ENCODE results near the gene RBPJ. TPM values are rescaled to one million over a fixed set of nuclear protein-coding genes. Genes with fewer than 3 reads are reported as not detected.

The RBPJ gene
- polyA plus RNA-seq, 1 experiment, result 218 TPM

DNA sequence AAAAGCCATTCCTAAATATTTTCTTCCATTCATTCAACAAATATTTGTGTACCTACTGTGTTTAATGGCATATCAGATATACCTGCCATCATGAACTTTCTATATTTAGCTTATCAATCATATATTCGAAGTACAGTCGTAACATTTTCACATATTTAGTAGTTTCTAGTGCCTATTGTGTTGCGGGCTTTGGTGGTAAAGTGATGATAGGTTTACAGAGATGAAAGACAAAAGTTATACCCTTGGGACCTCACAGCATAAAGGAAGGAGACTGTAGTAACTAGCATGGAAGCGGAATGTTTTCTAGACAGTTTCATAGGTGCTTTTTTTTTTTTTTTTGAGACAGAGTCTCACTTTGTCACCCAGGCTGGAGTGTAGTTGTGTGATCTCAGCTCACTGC lies 39.5 kb downstream of the RBPJ start:
- TF ChIP-seq, protein P1, sequence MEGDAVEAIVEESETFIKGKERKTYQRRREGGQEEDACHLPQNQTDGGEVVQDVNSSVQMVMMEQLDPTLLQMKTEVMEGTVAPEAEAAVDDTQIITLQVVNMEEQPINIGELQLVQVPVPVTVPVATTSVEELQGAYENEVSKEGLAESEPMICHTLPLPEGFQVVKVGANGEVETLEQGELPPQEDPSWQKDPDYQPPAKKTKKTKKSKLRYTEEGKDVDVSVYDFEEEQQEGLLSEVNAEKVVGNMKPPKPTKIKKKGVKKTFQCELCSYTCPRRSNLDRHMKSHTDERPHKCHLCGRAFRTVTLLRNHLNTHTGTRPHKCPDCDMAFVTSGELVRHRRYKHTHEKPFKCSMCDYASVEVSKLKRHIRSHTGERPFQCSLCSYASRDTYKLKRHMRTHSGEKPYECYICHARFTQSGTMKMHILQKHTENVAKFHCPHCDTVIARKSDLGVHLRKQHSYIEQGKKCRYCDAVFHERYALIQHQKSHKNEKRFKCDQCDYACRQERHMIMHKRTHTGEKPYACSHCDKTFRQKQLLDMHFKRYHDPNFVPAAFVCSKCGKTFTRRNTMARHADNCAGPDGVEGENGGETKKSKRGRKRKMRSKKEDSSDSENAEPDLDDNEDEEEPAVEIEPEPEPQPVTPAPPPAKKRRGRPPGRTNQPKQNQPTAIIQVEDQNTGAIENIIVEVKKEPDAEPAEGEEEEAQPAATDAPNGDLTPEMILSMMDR (IDR thresholded peaks at IDR 0.05; ENCODE audit: low read depth, low read length), result no peak
- Histone ChIP-seq H3K27ac (ENCODE audit: low read depth, low read length) (no peak overlapping the region), H3K4me3 (ENCODE audit: low read depth, low read length) (no peak overlapping the region), H3K9me3 (ENCODE audit: control insufficient read depth, insufficient read depth, low read length) (no peaks in the 10 kb centered on the region), H3K27me3 (ENCODE audit: control insufficient read depth, insufficient read depth, low read length) (no peaks in the 10 kb centered on the region)
- no peak for DNase-seq (ENCODE audit: low read depth, low spot score)
- CTCF ChIA-PET, result interaction anchor here (1.5 kb wide), 1 partner anchor 29 kb away, joined by 4 read pairs; no protein-coding TSS in a partner anchor
- POLR2A ChIA-PET, result no interaction called here

DNA sequence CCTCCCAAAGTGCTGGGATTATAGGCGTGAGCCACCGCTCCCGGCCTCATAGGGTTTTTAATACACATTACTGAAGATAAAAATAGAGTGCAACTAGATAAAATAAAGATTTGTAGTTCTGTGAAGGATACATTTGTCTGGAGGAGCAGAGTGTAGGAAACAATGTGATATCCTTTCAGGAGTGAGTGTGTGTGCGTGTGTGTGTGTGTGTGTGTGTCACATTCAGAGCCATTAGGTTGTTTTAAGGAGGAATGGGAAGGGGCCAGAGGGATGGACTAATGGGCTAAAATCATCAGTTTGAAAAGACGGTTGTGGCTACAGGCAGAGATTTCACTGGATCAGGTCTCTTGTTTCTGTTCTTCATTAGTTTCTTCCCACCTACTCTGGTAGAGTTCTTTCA lies 40.0 kb downstream of the RBPJ start:
- TF ChIP-seq, protein P1 (IDR thresholded peaks at IDR 0.05; ENCODE audit: low read depth, low read length), result no peak
- no peak for DNase-seq (ENCODE audit: low read depth, low spot score)
- POLR2A ChIA-PET, result no interaction called here
- CTCF ChIA-PET, result interaction anchor here (1.5 kb wide), 1 partner anchor 30 kb away, joined by 4 read pairs; no protein-coding TSS in a partner anchor
- Histone ChIP-seq H3K4me3 (ENCODE audit: low read depth, low read length) (no peak overlapping the region), H3K27me3 (ENCODE audit: control insufficient read depth, insufficient read depth, low read length) (no peaks in the 10 kb centered on the region), H3K27ac (ENCODE audit: low read depth, low read length) (no peak overlapping the region), H3K9me3 (ENCODE audit: control insufficient read depth, insufficient read depth, low read length) (no peaks in the 10 kb centered on the region)

DNA sequence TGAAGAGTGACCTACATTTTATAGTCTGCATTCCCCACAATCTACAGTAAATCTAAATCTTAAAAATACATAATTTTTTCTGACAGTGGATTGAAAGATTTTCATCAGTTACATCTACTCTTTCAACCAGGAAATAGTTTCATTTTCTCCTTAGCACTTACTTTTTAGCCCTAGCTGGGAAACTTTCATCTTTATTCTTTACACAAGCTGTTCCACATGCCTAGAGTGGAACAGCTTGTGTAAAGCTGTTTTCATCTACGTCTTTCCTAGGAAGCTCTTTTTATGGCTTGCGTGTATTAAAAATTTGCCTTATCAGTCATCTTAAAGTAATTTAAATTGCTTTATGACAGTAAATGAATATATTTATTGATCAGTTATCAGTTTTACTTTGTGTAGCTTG lies 40.5 kb downstream of the RBPJ start:
- Histone ChIP-seq H3K9me3 (ENCODE audit: control insufficient read depth, insufficient read depth, low read length) (no peaks in the 10 kb centered on the region), H3K4me3 (ENCODE audit: low read depth, low read length) (no peak overlapping the region), H3K27me3 (ENCODE audit: control insufficient read depth, insufficient read depth, low read length) (no peaks in the 10 kb centered on the region), H3K27ac (ENCODE audit: low read depth, low read length) (no peak overlapping the region)
- TF ChIP-seq, protein P1 (IDR thresholded peaks at IDR 0.05; ENCODE audit: low read depth, low read length), result no peak
- ChIA-PET CTCF (interaction anchor here (0.8 to 1.5 kb wide), 3 partner anchors 30 to 97 kb away, joined by 3 to 4 read pairs (median 3); no protein-coding TSS in a partner anchor), POLR2A (no interaction called here)
- no peak for DNase-seq (ENCODE audit: low read depth, low spot score)

DNA sequence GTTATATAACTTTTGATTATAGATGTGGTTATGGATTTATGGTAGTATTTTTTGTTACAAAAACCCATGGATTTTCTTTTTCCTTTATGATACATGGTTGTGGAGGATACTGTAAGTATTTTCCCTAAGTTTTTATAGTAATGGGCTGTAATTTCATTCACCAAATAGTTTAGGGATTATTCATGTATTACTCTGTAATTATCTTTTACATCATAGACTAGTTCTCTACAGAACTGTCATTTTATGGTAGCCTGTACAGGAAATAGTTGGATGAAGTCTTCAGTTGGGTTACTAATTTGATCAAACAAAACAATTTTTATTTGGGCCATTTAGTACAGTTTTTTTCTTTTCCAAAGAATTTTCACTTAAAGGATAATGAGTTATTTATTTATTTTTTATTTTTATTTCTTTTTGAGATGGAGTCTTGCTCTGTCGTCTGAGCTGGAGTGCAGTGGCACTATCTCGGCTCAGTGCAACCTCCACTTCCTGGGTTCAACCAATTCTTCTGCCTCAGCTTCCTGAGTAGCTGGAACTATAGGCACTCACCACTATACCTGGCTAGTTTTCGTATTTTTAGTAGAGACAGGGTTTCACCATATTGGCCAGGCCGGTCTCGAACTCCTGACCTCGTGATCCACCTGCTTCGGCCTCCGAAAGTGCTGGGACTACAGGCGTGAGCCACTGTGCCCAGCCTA lies 42.1 kb downstream of the RBPJ start:
- CTCF ChIA-PET, result no interaction called here
- Histone ChIP-seq H3K9me3 (ENCODE audit: control insufficient read depth, insufficient read depth, low read length) (no peaks in the 10 kb centered on the region), H3K4me3 (ENCODE audit: low read depth, low read length) (no peak overlapping the region), H3K27ac (ENCODE audit: low read depth, low read length) (no peak overlapping the region), H3K27me3 (ENCODE audit: control insufficient read depth, insufficient read depth, low read length) (no peaks in the 10 kb centered on the region)
- no peak for DNase-seq (ENCODE audit: low read depth, low spot score)
- POLR2A ChIA-PET, result no interaction called here
- TF ChIP-seq, protein P1 (IDR thresholded peaks at IDR 0.05; ENCODE audit: low read depth, low read length), result no peak

DNA sequence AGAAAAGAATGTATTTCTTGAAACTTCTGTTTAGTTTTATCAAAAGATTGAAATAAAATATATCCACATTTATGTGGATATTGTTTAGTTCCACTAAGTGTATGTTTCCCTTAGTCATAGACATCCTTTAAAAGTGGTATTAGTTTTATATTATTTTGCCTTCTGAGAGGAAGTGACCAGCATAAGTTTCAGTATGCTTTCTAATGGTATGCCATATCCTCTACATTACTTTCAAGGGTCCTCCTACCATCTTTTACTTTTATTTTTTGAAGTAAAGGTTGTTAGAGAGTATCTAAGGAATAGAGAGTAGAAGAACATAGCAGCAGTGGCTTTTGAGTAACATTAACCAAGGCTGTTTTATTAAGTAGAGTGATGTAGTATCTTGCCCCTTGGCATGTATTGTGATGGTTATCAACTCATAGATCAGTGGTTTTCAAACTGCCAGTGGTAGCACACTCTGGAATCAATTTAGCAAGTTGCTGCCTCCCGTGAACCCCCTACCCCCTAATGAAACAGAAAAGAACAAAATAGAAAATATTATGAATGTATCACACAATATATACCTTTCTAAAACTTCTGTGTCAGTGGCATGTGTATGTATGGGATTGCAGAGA lies 44.8 kb downstream of the RBPJ start:
- POLR2A ChIA-PET, result no interaction called here
- CTCF ChIA-PET, result no interaction called here

More for the DNA sequence above, 44.8 kb downstream of the RBPJ start:
- H3K9me3 ChIP-seq (ENCODE audit: control insufficient read depth, insufficient read depth, low read length), result no peaks in the 10 kb centered on the region
- no peak for DNase-seq (ENCODE audit: low read depth, low spot score)
- H3K27ac ChIP-seq (ENCODE audit: low read depth, low read length), result no peak overlapping the region
- TF ChIP-seq, protein P1 (IDR thresholded peaks at IDR 0.05; ENCODE audit: low read depth, low read length), result no peak
- H3K4me3 ChIP-seq (ENCODE audit: low read depth, low read length), result no peak overlapping the region
- no peaks in the 10 kb centered on the region for H3K27me3 ChIP-seq (ENCODE audit: control insufficient read depth, insufficient read depth, low read length)
